BJ (cell line): ENCODE results near the gene SLCO3A1. TPM values are rescaled to one million over a fixed set of nuclear protein-coding genes. Genes with fewer than 3 reads are reported as not detected.

Source experiments
- CTCF ChIA-PET: fragments of 350-600 bp; formaldehyde crosslinking; extraction: SDS; loops from one replicate; lab custom pipeline; 2021; ENCODE audit warnings: antibody characterized with exemption, inconsistent platforms; lab: Yijun Ruan, JAX
- POLR2A ChIA-PET: fragments of 300-600 bp; sonication (Branson Sonifier 250); formaldehyde crosslinking; extraction: SDS; loops from one replicate; lab custom pipeline; 2021; ENCODE audit warnings: antibody characterized with exemption; lab: Charles Lee
- DNase-seq: peaks from one replicate; pipeline ENCODE4 v3.0.0-alpha.2; 2011; ENCODE audit warnings: low read depth
- H3K27me3 ChIP-seq: 2 replicates; pipeline ENCODE4 v1.6.0; 2011; ENCODE audit warnings: low read length; ENCODE audit not compliant: control insufficient read depth, insufficient read depth
- H3K36me3 ChIP-seq: 2 replicates; pipeline ENCODE4 v1.5.1; 2011; ENCODE audit warnings: low read length; ENCODE audit not compliant: control insufficient read depth, insufficient read depth
- H3K4me3 ChIP-seq: 2 replicates; pipeline ENCODE4 v1.5.1; 2011; ENCODE audit warnings: low read depth, mild to moderate bottlenecking, control low read depth, low read length
- polyA plus RNA-seq: library from polyadenylated mRNA; depleted of rRNA; stranded (reverse); fragments of >200 nt; gene quantifications from 2 replicates; pipeline ENCODE4 v1.2.3, GENCODE V29; 2011
- TF ChIP-seq, protein P1 (sequence below): IDR thresholded peaks from 2 replicates; pipeline ENCODE4 v1.5.1; 2011; ENCODE audit warnings: low read depth, mild to moderate bottlenecking, control low read depth, inconsistent platforms, low read length, moderate library complexity; ENCODE audit not compliant: insufficient read depth

The SLCO3A1 gene
- polyA plus RNA-seq, 1 experiment = 7.8 TPM

DNA sequence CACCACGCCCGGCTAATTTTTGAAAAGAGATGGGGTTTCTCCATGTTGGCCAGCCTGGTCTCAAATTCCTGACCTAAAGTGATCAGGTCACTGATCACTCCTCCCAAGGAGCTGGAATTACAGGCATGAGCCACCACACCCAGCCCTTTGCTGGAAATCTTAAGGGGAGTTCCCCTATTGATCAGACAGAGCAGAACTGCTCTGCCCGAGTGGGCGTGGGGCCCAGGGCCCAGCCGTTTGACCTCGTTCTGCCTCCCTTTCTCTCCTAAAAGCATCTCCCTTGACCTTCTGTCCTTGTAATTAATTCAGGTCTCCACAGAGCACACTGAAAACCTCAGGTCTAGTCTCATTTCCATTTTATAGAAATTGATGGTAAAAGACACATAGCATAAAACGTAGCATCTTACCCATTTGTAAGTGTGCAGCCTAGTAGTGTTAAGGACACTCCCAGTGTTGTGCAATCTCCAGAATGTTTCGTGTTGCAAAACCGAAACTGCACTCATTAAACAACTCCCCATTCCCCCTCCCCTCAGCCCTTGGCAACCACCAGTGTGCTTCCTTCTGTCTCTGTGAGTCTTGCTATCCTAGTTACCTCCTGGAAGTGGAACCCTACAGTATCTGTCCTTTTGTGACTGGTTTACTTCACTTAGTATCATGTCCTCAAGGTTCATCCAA is 89.3 kb downstream of the SLCO3A1 start:
- POLR2A ChIA-PET = no interaction called here

GRCh38 chr15:91944331-91944730 is 90.8 kb downstream of the SLCO3A1 start:
- TF ChIP-seq, protein P1, sequence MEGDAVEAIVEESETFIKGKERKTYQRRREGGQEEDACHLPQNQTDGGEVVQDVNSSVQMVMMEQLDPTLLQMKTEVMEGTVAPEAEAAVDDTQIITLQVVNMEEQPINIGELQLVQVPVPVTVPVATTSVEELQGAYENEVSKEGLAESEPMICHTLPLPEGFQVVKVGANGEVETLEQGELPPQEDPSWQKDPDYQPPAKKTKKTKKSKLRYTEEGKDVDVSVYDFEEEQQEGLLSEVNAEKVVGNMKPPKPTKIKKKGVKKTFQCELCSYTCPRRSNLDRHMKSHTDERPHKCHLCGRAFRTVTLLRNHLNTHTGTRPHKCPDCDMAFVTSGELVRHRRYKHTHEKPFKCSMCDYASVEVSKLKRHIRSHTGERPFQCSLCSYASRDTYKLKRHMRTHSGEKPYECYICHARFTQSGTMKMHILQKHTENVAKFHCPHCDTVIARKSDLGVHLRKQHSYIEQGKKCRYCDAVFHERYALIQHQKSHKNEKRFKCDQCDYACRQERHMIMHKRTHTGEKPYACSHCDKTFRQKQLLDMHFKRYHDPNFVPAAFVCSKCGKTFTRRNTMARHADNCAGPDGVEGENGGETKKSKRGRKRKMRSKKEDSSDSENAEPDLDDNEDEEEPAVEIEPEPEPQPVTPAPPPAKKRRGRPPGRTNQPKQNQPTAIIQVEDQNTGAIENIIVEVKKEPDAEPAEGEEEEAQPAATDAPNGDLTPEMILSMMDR = no peak
- CTCF ChIA-PET = interaction anchor here (1.0 kb wide), 1 partner anchor 95 kb away, joined by 3 read pairs; no protein-coding TSS in a partner anchor
- POLR2A ChIA-PET = no interaction called here
- Histone ChIP-seq H3K27me3 (no peaks in the 10 kb centered on the region), H3K36me3 (no peaks in the 10 kb centered on the region), H3K4me3 (no peak overlapping the region)
- DNase-seq = no peak

More for the DNA sequence above, 89.3 kb downstream of the SLCO3A1 start:
- no peak overlapping the region for H3K4me3 ChIP-seq
- no peaks in the 10 kb centered on the region for H3K36me3 ChIP-seq
- DNase-seq = peak; percentile 78
- TF ChIP-seq, protein P1 = no peak
- CTCF ChIA-PET = interaction anchor here (0.9 to 6.1 kb wide), 5 partner anchors 23 to 237 kb away, joined by 3 to 29 read pairs (median 11); partner anchors contain the start of gene SLCO3A1
- no peaks in the 10 kb centered on the region for H3K27me3 ChIP-seq

DNA sequence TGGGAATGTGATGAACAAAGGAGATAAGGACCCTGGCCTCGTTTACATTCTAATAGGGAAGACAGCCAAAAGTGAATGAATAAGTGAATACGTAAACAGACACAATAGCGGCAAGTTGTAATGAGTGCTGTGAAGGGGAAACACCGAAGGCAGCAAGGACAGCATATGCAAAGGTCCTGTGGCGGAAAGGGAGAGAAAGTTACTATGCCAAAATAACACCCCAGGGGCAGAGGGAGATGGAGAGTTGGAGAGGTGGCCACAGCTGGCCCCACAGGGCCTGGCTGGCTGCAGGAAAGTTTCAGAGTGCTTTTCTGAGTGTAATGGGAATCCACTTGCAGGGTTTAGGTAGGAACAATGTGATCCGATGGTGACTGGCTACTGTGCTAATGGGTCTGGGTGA is 91.9 kb downstream of the SLCO3A1 start:
- TF ChIP-seq, protein P1 = no peak
- DNase-seq = no peak
- no peak overlapping the region for H3K4me3 ChIP-seq
- H3K36me3 ChIP-seq = no peaks in the 10 kb centered on the region
- CTCF ChIA-PET = interaction anchor here (1.0 kb wide), 1 partner anchor 96 kb away, joined by 3 read pairs; no protein-coding TSS in a partner anchor
- POLR2A ChIA-PET = no interaction called here
- no peaks in the 10 kb centered on the region for H3K27me3 ChIP-seq

GRCh38 chr15:91946075-91946474 is 92.6 kb downstream of the SLCO3A1 start:
- DNase-seq = no peak
- ChIA-PET POLR2A (no interaction called here), CTCF (no interaction called here)
- Histone ChIP-seq H3K36me3 (no peaks in the 10 kb centered on the region), H3K27me3 (no peaks in the 10 kb centered on the region), H3K4me3 (no peak overlapping the region)
- TF ChIP-seq, protein P1 = no peak

- TF ChIP-seq, protein P1 = no peak
- POLR2A ChIA-PET = no interaction called here
- H3K36me3 ChIP-seq = no peaks in the 10 kb centered on the region
- no peak overlapping the region for H3K4me3 ChIP-seq
- no peaks in the 10 kb centered on the region for H3K27me3 ChIP-seq
- CTCF ChIA-PET = interaction anchor here (1.6 to 1.7 kb wide), 2 partner anchors 35 to 93 kb away, joined by 4 read pairs; partner anchors contain the start of gene SLCO3A1
- DNase-seq = no peak
These were observed 93.2 kb downstream of the SLCO3A1 start for GRCh38 chr15:91946581-91947292.
